ENCODE data around the gene EFCC1. TPM values are rescaled to one million over a fixed set of nuclear protein-coding genes. Genes with fewer than 3 reads are reported as not detected.

Gene EFCC1
- total and polyA plus RNA-seq, 2 of the 8 experiments (the other 6 are each of a cell fraction or from before 2014, with no cell fraction given): 0.14 to 0.37 TPM

DNA sequence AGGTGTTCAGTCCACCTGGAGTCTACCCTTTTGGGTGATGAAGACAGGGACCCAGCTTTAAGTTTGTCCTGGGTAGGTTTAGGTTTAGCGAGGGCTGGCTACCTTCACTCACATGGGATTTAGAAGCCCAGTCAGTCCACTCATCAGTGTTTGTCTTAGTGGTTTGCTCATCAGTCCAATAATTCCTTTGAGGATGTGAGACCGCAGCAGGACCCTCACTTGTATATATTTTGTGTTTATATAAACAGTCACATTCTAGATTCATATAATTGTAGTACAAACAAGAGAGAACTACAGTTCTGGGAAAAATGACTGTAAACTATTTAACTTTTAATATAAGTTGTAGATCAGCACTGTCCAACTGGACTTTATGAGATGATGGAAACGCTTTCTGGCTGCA lies 18.2 kb downstream of the EFCC1 start (continued):
- TF ChIP-seq CHD1 (IDR thresholded peaks at IDR 0.05; ENCODE audit: low read depth, low read length) (no peak), FOSL1 (IDR thresholded peaks at IDR 0.05; ENCODE audit: insufficient read depth, low read depth, low read length) (no peak), KDM5A (IDR thresholded peaks at IDR 0.05; ENCODE audit: low read length) (no peak), KDM1A (IDR thresholded peaks at IDR 0.05; ENCODE audit: borderline replicate concordance, low read length) (no peak), SIX5 (IDR thresholded peaks at IDR 0.05; ENCODE audit: low read depth, low read length) (no peak)
